ENCODE measurements around the gene OR51V1.

OR51V1 gene

GRCh38 chr11:5153574-5154431, 46.7 kb downstream of the OR51V1 start:
- no peak overlapping the region for H3K4me3 ChIP-seq (ENCODE audit: low read length)
- no peaks in the 10 kb centered on the region for H3K27me3 ChIP-seq (ENCODE audit: control insufficient read depth, low read length)
- H3K79me2 ChIP-seq (ENCODE audit: control insufficient read depth, low read length): no peaks in the 10 kb centered on the region
- no peaks in the 10 kb centered on the region for H4K20me1 ChIP-seq (ENCODE audit: control insufficient read depth, insufficient read depth, low read depth, low read length)
- no peaks in the 10 kb centered on the region for H3K9me2 ChIP-seq (replicated peaks; ENCODE audit: control insufficient read depth, low read length)
- no peak overlapping the region for H3K4me2 ChIP-seq (ENCODE audit: low read length)
- H3K9me3 ChIP-seq (ENCODE audit: control insufficient read depth, insufficient read depth, low read length): no peaks in the 10 kb centered on the region
- no peaks in the 10 kb centered on the region for H3K4me1 ChIP-seq (ENCODE audit: control insufficient read depth, low read length)
- no peaks in the 10 kb centered on the region for H3F3A ChIP-seq (ENCODE audit: control insufficient read depth, insufficient read depth)
- TF ChIP-seq CTCF (IDR thresholded peaks at IDR 0.05; ENCODE audit: low read depth, low read length, poor library complexity, severe bottlenecking) (no peak), EZH2phosphoT487 (IDR thresholded peaks at IDR 0.05; ENCODE audit: borderline replicate concordance, low read length) (no peak)
- H3K27ac ChIP-seq (ENCODE audit: low read depth, low read length): no peak overlapping the region
- no peaks in the 10 kb centered on the region for H3K36me3 ChIP-seq (ENCODE audit: control insufficient read depth, low read length)

GRCh38 chr11:5151713-5152153, 48.7 kb downstream of the OR51V1 start:
- no peaks in the 10 kb centered on the region for H3K27me3 ChIP-seq (ENCODE audit: control insufficient read depth, low read length)
- no peaks in the 10 kb centered on the region for H3K9me2 ChIP-seq (replicated peaks; ENCODE audit: control insufficient read depth, low read length)
- H3K27ac ChIP-seq (ENCODE audit: low read depth, low read length): no peak overlapping the region
- no peaks in the 10 kb centered on the region for H3F3A ChIP-seq (ENCODE audit: control insufficient read depth, insufficient read depth)
- TF ChIP-seq CTCF (IDR thresholded peaks at IDR 0.05; ENCODE audit: low read depth, low read length, poor library complexity, severe bottlenecking): no peak
- TF ChIP-seq EZH2phosphoT487 (IDR thresholded peaks at IDR 0.05; ENCODE audit: borderline replicate concordance, low read length): no peak
- no peak overlapping the region for H3K4me3 ChIP-seq (ENCODE audit: low read length)
- no peaks in the 10 kb centered on the region for H3K36me3 ChIP-seq (ENCODE audit: control insufficient read depth, low read length)
- no peaks in the 10 kb centered on the region for H3K79me2 ChIP-seq (ENCODE audit: control insufficient read depth, low read length)
- H3K4me2 ChIP-seq (ENCODE audit: low read length): no peak overlapping the region
- no peaks in the 10 kb centered on the region for H4K20me1 ChIP-seq (ENCODE audit: control insufficient read depth, insufficient read depth, low read depth, low read length)
- no peaks in the 10 kb centered on the region for H3K9me3 ChIP-seq (ENCODE audit: control insufficient read depth, insufficient read depth, low read length)
- H3K4me1 ChIP-seq (ENCODE audit: control insufficient read depth, low read length): no peaks in the 10 kb centered on the region

Measured in DOHH2 (cell line).